ENCODE results near the gene NBDY. TPM values are rescaled to one million over a fixed set of nuclear protein-coding genes. Genes with fewer than 3 reads are reported as not detected.

Gene NBDY, protein sequence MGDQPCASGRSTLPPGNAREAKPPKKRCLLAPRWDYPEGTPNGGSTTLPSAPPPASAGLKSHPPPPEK
- 52.5 to 61.8 TPM (median 56.7 TPM) in 5 replicates for total RNA-seq (2022; extraction: Qiagen RNA extraction; ENCODE audit: low read depth)

GRCh38 chrX:56729152-56729850, at the start of gene NBDY:
Gene NBDY, plus strand, starts transcription at chrX:56729243. Its CDS starts 111 bp downstream, at chrX:56729354.

Other genes with a start within 250 kb of the NBDY start
- 23.2 to 25.4 TPM (median 24.1 TPM) in 5 replicates for gene UBQLN2, start 165.6 kb upstream of the NBDY start, total RNA-seq (2022; extraction: Qiagen RNA extraction; ENCODE audit: low read depth)

Measured in A549 treated with CpdA at 1 μM for 4 hours (cell line).